ENCODE measurements around the gene SHANK2.

The SHANK2 gene

GRCh38 chr11:71269603-71270511, 17.5 kb upstream of the SHANK2 start:
- no peak for DNase-seq (ENCODE audit: low read depth, low spot score)

- DNase-seq (ENCODE audit: low read depth, low spot score): no peak
Measured at GRCh38 chr11:71268706-71269321, 16.4 kb upstream of the SHANK2 start.

DNA sequence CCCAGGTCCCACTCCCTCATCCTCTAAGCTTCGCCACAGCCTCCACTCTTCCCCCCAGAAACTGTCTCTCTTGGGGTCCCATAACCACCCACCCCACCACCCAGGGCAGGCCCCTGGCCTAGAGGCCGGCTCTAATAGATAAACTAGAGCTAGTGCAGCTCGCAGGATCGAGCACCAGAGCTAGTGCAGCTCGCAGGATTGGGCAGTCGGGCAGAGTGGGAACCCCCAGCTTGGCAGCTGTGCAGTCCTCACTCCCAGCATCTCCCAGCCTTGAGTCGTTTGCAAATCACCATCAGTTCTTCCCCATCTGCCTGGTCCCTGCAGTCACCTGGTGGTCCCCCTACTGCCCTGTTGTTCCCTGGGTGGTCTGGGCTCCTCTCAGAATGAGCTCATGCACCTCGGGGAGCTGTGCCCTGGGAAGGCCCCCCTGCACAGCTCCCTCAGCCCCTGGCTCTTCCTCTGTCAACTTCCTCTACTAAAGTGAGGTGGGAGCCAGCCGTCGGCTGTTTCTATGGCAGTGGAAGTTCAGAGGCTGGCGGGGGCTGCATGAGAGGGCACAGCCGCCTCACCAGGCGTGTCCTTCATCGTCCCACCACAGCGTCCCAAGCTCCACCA, 15.5 kb upstream of the SHANK2 start:
- no peak for DNase-seq (ENCODE audit: low read depth, low spot score)

- DNase-seq (ENCODE audit: low read depth, low spot score): no peak
Measured at GRCh38 chr11:71266114-71266833, 13.9 kb upstream of the SHANK2 start.

DNA sequence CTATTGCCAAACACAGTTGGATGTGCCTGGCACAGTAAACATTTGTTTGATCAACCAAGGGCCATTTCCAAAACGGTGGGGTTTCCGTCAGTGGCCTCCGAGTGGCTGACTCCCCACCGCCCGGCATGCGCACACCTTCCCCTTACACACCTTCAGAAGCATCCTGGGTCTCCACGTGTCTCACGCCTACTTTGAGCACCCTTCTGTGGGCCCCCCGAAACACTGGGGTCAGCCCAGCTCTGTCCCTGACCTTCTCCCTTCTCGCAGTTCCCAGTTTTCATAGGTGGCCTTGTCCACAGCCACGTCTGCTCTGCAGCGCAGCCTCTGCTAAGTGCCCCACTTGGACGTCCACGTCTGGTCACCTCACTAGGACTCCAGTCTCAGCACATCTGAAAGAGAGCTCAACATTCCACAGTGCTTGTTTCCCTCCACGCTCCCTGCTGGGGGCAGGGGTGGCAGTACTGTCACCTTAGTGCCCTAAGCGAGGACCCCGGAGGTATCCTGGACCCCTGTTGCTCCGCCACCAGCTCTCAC, 13.2 kb upstream of the SHANK2 start:
- DNase-seq (ENCODE audit: low read depth, low spot score): no peak

- no peak for DNase-seq (ENCODE audit: low read depth, low spot score)
Measured at GRCh38 chr11:71263386-71263785, 11.0 kb upstream of the SHANK2 start.

DNA sequence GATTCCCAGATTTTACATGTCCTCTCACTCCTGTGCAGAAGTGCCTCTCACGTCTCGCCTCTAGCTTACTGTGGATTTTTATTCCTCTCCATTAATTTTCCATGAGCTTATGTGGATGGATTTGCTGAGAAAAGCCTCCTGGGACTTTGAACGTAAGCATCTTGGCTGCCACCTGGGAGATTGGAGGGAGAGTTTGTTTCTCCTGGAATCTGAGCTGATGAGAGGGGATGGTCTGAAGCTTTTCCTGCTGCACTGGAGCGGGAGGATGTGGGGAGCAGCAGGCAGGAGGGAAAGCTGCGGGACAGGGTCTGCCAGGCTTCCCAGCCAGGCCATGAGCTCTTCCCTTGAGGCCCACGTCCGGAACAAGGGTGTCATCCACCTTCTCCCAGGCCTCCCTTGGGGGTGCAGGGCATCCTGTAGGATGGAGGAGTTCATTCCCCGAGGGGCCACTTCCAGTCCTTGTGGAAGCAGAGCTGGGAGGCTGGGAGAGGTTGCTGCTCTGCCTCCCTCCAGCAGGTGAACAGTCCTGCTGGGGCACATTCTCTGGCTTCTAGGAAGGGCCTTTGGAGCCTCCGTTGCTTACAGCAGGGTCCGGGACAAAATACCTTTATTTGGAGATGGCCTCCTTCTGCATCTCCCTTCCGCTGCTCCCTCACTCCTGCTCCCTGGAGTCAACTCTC, 3.6 kb upstream of the SHANK2 start:
- no peak for DNase-seq (ENCODE audit: low read depth, low spot score)

DNA sequence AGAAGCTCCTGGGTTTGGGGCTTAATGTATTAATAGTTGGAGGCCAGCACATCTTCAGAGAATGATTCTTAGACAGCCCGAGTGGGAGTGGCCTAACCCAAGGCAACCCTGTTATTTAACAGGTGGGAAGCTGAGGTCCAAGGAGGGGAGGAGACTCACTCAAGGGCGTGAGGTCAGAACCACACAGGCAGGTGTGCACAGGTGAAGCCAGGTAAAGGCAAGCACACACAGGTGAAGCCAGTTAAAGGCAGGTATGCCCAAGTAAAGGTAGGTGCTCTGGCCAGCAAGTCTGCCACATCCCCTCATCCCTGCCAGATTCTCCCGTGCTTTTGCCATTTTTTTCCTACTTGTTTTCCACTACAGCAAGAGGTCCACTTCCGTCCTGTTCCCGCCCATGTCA, 2.9 kb upstream of the SHANK2 start:
- no peak for DNase-seq (ENCODE audit: low read depth, low spot score)

DNA sequence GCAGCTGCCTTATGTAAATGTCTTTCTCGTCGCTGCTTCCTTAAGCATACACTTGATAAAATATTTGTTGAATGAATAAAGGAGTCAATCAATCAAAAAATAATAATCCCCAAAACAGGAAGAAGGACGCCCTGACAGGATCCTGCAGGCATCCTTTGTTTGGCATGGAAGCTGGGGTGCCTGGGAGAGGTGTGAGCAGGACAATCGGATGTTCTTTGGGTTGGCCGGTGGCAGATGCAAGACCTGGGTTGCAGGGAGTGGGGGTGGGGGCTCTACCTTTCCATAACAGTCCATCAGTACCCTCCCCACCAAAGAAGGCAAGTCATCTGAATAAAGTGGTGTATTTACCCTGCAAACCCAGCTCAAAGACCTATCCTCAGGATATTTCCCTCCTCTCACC, 1.4 kb upstream of the SHANK2 start:
- no peak for DNase-seq (ENCODE audit: low read depth, low spot score)

GRCh38 chr11:71252770-71253730, 673 bp upstream of the SHANK2 start:
- DNase-seq (ENCODE audit: low read depth, low spot score): no peak

DNA sequence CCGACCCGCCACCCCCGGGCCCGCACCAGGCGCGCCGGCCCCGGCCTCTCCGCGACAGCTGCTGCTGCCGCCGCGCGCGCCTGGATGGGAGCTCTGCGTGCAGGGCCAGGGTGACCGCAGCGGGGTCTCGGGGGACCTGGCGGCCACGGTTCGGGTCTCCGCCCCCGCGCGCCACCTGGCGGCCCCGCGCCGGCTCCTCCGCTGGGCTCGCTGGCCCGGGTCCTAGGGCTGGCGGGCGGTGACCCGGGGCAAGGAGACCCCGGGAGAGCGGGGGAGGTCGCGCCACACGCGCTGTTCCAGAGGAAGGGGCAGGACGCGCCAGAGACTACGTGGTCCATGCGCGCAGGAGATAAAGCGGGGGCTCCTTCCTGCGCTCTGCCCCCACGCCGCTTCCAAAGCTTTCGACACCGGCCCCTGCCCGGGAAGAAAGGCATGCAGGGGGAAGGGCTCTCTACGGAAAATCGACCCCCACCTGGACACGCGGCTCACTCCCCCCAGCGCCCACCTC, 562 bp downstream of the SHANK2 start:
- DNase-seq (ENCODE audit: low read depth, low spot score): no peak

GRCh38 chr11:71251151-71251721, 1.1 kb downstream of the SHANK2 start:
- DNase-seq (ENCODE audit: low read depth, low spot score): no peak

- DNase-seq (ENCODE audit: low read depth, low spot score): no peak
Measured at GRCh38 chr11:71250523-71251150, 1.7 kb downstream of the SHANK2 start.

DNA sequence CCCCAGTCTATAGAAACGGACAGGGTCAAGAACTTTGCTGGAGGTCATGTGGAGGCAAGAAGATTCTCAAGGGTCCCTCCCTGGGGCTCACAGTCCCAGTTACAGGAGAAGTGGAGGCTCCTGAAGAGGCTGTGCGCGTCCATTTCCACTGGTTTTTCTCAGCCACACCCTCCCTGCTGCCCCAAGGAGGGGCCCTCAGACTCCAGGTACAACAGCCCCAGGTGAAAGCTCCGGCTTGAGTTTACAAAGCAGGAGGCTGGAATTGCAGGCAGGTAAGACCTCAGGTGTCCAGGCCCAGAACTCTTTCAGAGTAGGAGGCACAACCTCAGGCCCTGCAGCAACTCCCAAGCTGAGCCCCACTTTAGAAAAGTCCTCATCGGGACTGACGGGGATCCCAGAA, 3.1 kb downstream of the SHANK2 start:
- DNase-seq (ENCODE audit: low read depth, low spot score): no peak

DNA sequence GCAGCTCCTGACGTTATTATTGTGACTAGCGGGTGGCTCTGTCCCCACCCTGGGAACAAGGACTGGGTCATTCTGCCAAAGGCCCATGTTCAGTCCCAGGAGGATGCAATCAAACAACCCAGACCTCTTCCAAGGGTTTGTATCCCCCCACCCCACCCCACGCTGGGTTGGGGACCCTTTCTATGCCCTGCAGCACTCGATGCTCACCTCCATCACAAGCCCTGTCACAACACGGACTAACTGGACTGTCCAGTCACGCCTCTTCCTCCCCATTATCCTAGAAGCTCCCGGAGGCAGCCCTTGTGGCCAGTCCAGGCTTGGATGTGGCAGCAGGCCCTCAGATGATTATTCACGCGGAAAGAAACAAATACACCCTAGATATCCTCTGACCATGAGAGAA, 3.7 kb downstream of the SHANK2 start:
- no peak for DNase-seq (ENCODE audit: low read depth, low spot score)

GRCh38 chr11:71248251-71248570, 4.2 kb downstream of the SHANK2 start:
- no peak for DNase-seq (ENCODE audit: low read depth, low spot score)

DNA sequence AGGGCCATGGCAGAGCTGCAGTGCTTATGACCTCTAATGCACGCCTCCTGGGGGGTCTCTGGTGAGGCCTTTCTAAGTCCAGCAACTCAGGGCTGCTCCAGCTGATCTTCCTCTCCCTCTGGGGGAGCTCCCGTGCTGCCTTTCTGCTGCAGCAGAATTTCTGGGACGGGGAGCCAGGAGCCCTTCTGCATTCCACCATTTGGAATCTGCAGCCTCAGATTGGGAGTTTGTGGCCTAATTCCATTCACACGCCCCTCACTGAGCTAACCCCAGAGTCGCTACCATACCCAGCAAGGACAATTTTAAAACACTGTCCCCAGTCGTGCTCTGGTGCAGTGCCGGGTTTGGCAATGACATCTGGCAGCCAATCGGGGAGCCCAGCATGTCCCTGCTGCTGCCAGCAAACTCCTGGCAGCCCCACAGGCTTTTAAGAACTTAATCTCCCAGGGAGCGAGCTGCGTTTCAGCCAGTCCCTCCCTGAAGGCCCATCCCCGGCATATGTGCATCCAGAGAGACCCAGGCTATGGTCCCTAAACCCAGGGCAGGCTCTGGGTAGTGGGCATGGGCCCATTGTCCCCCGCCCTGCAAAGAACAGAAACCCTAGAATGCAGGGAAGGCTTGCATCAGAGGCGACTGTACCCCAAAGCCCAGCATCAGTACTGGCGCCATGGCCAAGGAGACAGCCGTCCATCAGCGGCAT, 4.7 kb downstream of the SHANK2 start:
- no peak for DNase-seq (ENCODE audit: low read depth, low spot score)

DNA sequence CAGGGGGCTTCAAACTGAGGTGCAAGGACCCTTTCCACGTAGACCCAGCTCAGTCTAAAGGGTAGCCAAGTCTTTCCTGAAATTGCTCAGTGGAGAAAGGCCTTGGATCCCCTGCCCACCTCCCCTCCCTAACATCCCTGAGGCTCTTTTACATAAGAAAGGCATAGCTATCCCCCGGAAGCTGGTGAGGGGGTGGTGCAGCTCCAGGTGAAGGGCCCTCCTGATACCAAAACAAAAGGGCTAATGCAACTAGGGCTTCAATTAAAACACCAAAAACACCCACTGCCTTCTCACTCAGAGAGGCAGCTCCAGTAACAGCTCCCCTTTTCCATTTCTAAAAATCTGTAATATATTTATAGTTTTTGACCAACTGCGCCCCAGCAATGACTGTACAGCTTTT, 5.8 kb downstream of the SHANK2 start:
- DNase-seq (ENCODE audit: low read depth, low spot score): no peak

Measured in activated CD4-positive, CD25-positive, alpha-beta regulatory T cell treated with anti-CD3 and anti-CD28 coated beads, Interleukin-2, amount 50 U/mL, for 16 hours (primary cell).